Measurements from ENCODE around the gene RNASE13.
A peak's percentile ranks its signal among the peaks of the same experiment; 100 is the strongest.

The RNASE13 gene

GRCh38 chr14:21024585-21025370 lies 9.8 kb downstream of the RNASE13 start, which contains the start of gene NDRG2:
Gene NDRG2, minus strand, starts transcription at chr14:21025061. Its CDS starts 1,746 bp downstream, at chr14:21023315.
- no peak for DNase-seq (ENCODE audit: low read depth)
- TF ChIP-seq CTCF (conservative IDR thresholded peaks at IDR 0.05; ENCODE audit: low read length): no peak

GRCh38 chr14:21023817-21024584 lies 10.6 kb downstream of the RNASE13 start:
- no peak for TF ChIP-seq CTCF (conservative IDR thresholded peaks at IDR 0.05; ENCODE audit: low read length)
- no peak overlapping the region for H3K4me3 ChIP-seq (ENCODE audit: low read length)
- DNase-seq (ENCODE audit: low read depth): no peak

More at GRCh38 chr14:21024585-21025370, 9.8 kb downstream of the RNASE13 start, which contains the start of gene NDRG2:
- H3K4me3 ChIP-seq (ENCODE audit: low read length): peak within 1 kb of the TSS; percentile 49

GRCh38 chr14:21023174-21023573 lies 11.4 kb downstream of the RNASE13 start:
- no peak for TF ChIP-seq CTCF (conservative IDR thresholded peaks at IDR 0.05; ENCODE audit: low read length)
- H3K4me3 ChIP-seq (ENCODE audit: low read length): no peak overlapping the region

GRCh38 chr14:21022686-21023085 lies 11.9 kb downstream of the RNASE13 start:
- TF ChIP-seq CTCF (conservative IDR thresholded peaks at IDR 0.05; ENCODE audit: low read length): no peak
- DNase-seq (ENCODE audit: low read depth): no peak
- no peak overlapping the region for H3K4me3 ChIP-seq (ENCODE audit: low read length)

More at GRCh38 chr14:21023174-21023573, 11.4 kb downstream of the RNASE13 start:
- no peak for DNase-seq (ENCODE audit: low read depth)

- TF ChIP-seq CTCF (conservative IDR thresholded peaks at IDR 0.05; ENCODE audit: low read length): no peak
- no peak for DNase-seq (ENCODE audit: low read depth)
- H3K4me3 ChIP-seq (ENCODE audit: low read length): no peak overlapping the region
Measured at GRCh38 chr14:21020977-21021545, 13.5 kb downstream of the RNASE13 start.

- H3K4me3 ChIP-seq (ENCODE audit: low read length): no peak overlapping the region
- TF ChIP-seq CTCF (conservative IDR thresholded peaks at IDR 0.05; ENCODE audit: low read length): no peak
- no peak for DNase-seq (ENCODE audit: low read depth)
Measured at GRCh38 chr14:21019366-21019765, 15.2 kb downstream of the RNASE13 start.

All from AG10803 (cell line).